T-cell (primary cell): ENCODE data around the gene CTRB1. TPM values are rescaled to one million over a fixed set of nuclear protein-coding genes. Genes with fewer than 3 reads are reported as not detected.

ENCODE experiments used
- ATAC-seq, 4 experiments: fragments of 200-7000 bp in 3 of 4; fragments of 150-1000 bp in 1 of 4; cut with Tn5 transposase; replicated peaks in 1 of 4; 1 replicate in 3 of 4; 2 replicates in 1 of 4; pipeline ENCODE4 v1.10.0; 2021; ENCODE audit warnings: moderate library complexity in 3 of 4, mild to moderate bottlenecking in 2 of 4, moderate number of reproducible peaks in 1 of 4
- CTCF ChIA-PET, 2 donors: fragments of 300-600 bp; sonication (Branson Sonifier 250); formaldehyde crosslinking; loops; one replicate each; lab custom pipeline; 2022; ENCODE audit warnings: antibody characterized with exemption in 2 of 2; lab: Charles Lee
- POLR2A ChIA-PET, 2 donors: fragments of 300-600 bp; sonication (Branson Sonifier 250); formaldehyde crosslinking; loops; one replicate each; lab custom pipeline; 2022; ENCODE audit warnings: antibody characterized with exemption in 2 of 2; lab: Charles Lee
- DNase-seq, 35 experiments: peaks; one replicate each; pipeline versions ENCODE4 v3.0.0 to v3.0.0-alpha.2; 2013 to 2023
- H3K27ac ChIP-seq: one replicate; pipeline ENCODE4 v1.5.1; 2013; ENCODE audit warnings: low read length
- H3K27me3 ChIP-seq, 2 experiments: replicated peaks in 1 of 2; 1 replicate in 1 of 2; 2 replicates in 1 of 2; pipeline versions ENCODE4 v1.6.1 to v1.7.0; 2013; ENCODE audit warnings: low read length in 1 of 2, mixed read lengths in 1 of 2; ENCODE audit not compliant: control insufficient read depth in 2 of 2, insufficient read depth in 2 of 2; ENCODE audit errors: extremely low read depth in 1 of 2
- H3K36me3 ChIP-seq, 2 donors: 1 replicate in 1 of 2; 2 replicates in 1 of 2; pipeline versions ENCODE4 v1.6.1 to v1.7.0; 2013; ENCODE audit warnings: low read length in 1 of 2; ENCODE audit not compliant: control insufficient read depth in 2 of 2, insufficient read depth in 1 of 2; ENCODE audit errors: extremely low read depth in 1 of 2
- H3K4me1 ChIP-seq, 2 experiments: 1 replicate in 1 of 2; 2 replicates in 1 of 2; pipeline versions ENCODE4 v1.6.1 to v1.7.0; 2013; ENCODE audit warnings: low read length in 2 of 2, mixed read lengths in 1 of 2; ENCODE audit not compliant: insufficient read depth in 2 of 2, control insufficient read depth in 1 of 2; ENCODE audit errors: extremely low read depth in 1 of 2
- H3K4me3 ChIP-seq, 2 donors: 1 replicate in 1 of 2; 2 replicates in 1 of 2; pipeline versions ENCODE4 v1.5.1 to v1.7.0; 2013; ENCODE audit warnings: mild to moderate bottlenecking in 2 of 2, low read length in 1 of 2, moderate library complexity in 1 of 2; ENCODE audit not compliant: control insufficient read depth in 1 of 2; ENCODE audit errors: extremely low read depth in 1 of 2
- H3K9me3 ChIP-seq: 2 replicates; pipeline ENCODE4 v1.7.0; 2013
- H3K27ac Mint-ChIP-seq, 2 donors: one replicate each; pipeline ENCODE4 v1.8.0; 2020 to 2021; ENCODE audit warnings: mild to moderate bottlenecking in 2 of 2, mixed read lengths in 2 of 2
- H3K27me3 Mint-ChIP-seq, 2 donors: one replicate each; pipeline ENCODE4 v1.8.0; 2021 to 2022; ENCODE audit warnings: mixed read lengths in 2 of 2
- H3K36me3 Mint-ChIP-seq: one replicate; pipeline ENCODE4 v1.8.0; 2021; ENCODE audit warnings: mixed read lengths
- H3K4me1 Mint-ChIP-seq, 3 donors: one replicate each; pipeline ENCODE4 v1.8.0; 2020 to 2022; ENCODE audit warnings: mixed read lengths in 3 of 3, mild to moderate bottlenecking in 1 of 3
- H3K4me3 Mint-ChIP-seq, 3 donors: one replicate each; pipeline ENCODE4 v1.8.0; 2020 to 2022; ENCODE audit warnings: mild to moderate bottlenecking in 3 of 3, mixed read lengths in 3 of 3, moderate library complexity in 3 of 3
- H3K9me3 Mint-ChIP-seq, 3 donors: one replicate each; pipeline ENCODE4 v1.8.0; 2020 to 2022; ENCODE audit warnings: mixed read lengths in 3 of 3
- WGBS: methylation state at CpG from one replicate; pipeline ENCODE4 v1.1.5; 2013; ENCODE audit warnings: missing lambda C conversion rate; ENCODE audit not compliant: insufficient coverage; 5-methylcytosine and 5-hydroxymethylcytosine counted together
- total RNA-seq, 35 experiments: library from RNA in 6 of 35; stranded (reverse) in 6 of 35; fragments of 120-200 nt in 1 of 35; gene quantifications; one replicate each; pipeline versions ENCODE4 v1.2.1 to v1.2.4 and lab custom pipeline; 2013 to 2026

Gene CTRB1
- total RNA-seq, 5 donors from 2014 or later (not counting 1 experiment from before 2014, with no cell fraction given) = 6.1 to 8.3 (median 7.9) TPM; not detected in 2

DNA sequence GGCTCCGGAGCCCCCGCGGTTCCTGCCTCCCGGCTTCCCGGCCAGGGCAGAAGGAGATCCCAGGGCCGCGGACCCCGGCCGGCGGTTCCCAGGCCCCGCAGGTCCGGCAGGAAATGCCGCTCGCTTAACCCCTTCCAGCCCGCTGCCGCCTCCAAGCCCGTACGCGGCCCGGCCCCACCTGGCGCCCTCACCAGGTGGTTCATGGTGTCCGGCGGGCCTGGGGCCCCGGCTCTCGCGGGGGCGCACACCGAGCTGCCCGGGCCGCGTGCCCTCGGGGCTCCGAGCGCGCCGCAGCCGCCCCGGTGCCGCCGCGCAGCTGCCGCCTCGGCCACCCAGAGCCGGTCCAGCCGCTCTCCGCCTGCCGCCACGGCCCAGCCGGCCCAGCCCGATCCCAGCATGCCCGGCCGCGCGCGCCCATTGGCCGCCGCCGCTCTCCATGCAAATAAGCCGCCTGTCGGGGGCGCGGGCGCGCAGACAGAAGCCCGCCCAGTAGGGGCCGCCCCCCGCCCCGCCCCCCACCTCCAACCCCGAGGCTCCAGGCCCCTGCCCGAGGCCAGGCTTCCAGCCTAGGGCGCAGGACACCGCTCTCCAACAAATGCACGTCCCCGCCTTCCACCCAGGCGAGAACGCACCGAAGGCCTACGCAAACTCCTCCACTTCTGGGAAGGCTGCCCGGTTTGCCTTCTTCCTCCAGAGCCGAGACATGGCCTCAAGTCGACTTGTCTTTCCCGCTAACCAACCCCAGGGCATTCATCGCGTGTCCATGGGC is 32.7 kb downstream of the CTRB1 start, which contains the start of gene BCAR1:
TSS of gene BCAR1 (minus strand) at position 345 of the 769 bp plus-strand sequence. CDS start at position 203, 142 bp downstream.
- DNase-seq (no peak), ATAC-seq (peak in 2 of 4 experiments; percentile 8 to 76)
- H3K27ac Mint-ChIP-seq = no peak within 1 kb of the TSS
- H3K4me3 Mint-ChIP-seq = peak within 1 kb of the TSS; percentile 61 to 75 (median 64)
- no peaks in the 10 kb centered on the region for H3K9me3 Mint-ChIP-seq
- peak within 1 kb of the TSS; percentile 14 to 53 for H3K4me3 ChIP-seq
- peaks cover 0 to 17% of the 10 kb centered on the region in 2 experiments for H3K4me1 ChIP-seq
- H3K27me3 ChIP-seq = peaks cover 2 to 84% of the 10 kb centered on the region in 2 experiments
- no peaks in the 10 kb centered on the region for H3K36me3 ChIP-seq
- ChIA-PET POLR2A (no interaction called here), CTCF (no interaction called here)
- no peaks in the 10 kb centered on the region for H3K9me3 ChIP-seq
- peaks cover 16 to 63% of the 10 kb centered on the region in 2 donors for H3K27me3 Mint-ChIP-seq
- H3K36me3 Mint-ChIP-seq = no peaks in the 10 kb centered on the region
- H3K27ac ChIP-seq = no peak within 1 kb of the TSS
- WGBS = 3% methylated on average over 61 of the region's 84 CpGs
- peaks cover 0 to 12% (median 10%) of the 10 kb centered on the region in 3 donors for H3K4me1 Mint-ChIP-seq

DNA sequence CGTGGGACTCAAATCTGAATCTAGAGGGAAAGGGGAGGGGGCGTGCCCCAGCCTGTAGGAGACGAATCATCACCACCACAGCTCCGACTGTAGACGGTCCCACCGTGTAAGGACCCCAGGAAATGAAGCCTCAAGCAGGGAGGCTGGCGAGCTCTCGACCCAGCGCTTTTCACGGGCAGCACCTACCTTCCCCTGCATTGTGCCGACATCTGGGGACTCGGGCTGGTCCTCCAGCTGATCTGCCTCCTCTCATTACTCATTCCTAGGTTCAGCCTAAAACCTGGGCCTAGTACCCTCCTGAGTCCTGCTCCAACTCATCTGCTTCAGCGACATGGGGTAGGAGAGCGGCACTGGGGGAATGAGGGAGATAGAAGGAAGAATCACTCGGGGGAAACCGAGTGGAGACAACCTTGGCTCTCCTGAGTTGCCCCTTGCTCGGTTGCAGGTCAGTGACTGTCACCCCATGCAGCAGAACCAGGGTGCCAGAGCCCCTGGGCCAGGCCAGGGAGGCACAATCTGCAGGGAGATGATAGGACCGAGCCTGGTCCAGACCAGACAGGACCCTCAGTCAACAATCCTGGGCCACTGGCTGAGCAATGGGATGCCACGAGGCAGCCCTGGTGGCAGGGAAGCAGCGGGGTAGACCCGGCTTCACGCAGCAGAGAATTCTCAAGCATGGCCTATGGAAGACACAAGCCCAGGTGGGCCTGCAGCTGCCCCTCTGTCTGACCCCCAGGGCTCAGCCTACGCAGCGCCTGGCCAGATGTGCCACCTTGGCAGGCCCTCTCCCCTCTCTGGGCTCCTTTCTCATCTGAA is 33.5 kb downstream of the CTRB1 start:
- peak overlapping the region in 1 of 2 donors; percentile 7 for H3K4me3 ChIP-seq
- no peaks in the 10 kb centered on the region for H3K9me3 ChIP-seq
- H3K9me3 Mint-ChIP-seq = no peaks in the 10 kb centered on the region
- peaks cover 16 to 61% of the 10 kb centered on the region in 2 donors for H3K27me3 Mint-ChIP-seq
- DNase-seq (no peak), ATAC-seq (no peak)
- CTCF ChIA-PET = no interaction called here
- POLR2A ChIA-PET = no interaction called here
- 79% methylated on average over 19 of the region's 24 CpGs for WGBS
- H3K4me3 Mint-ChIP-seq = peak overlapping the region; percentile 61 to 75 (median 64)
- no peak overlapping the region for H3K27ac ChIP-seq
- H3K27me3 ChIP-seq = peaks cover 2 to 87% of the 10 kb centered on the region in 2 experiments
- peaks cover 0 to 17% of the 10 kb centered on the region in 2 experiments for H3K4me1 ChIP-seq
- H3K27ac Mint-ChIP-seq = no peak overlapping the region
- H3K36me3 ChIP-seq = no peaks in the 10 kb centered on the region
- H3K36me3 Mint-ChIP-seq = no peaks in the 10 kb centered on the region
- peaks cover 0 to 12% (median 10%) of the 10 kb centered on the region in 3 donors for H3K4me1 Mint-ChIP-seq

DNA sequence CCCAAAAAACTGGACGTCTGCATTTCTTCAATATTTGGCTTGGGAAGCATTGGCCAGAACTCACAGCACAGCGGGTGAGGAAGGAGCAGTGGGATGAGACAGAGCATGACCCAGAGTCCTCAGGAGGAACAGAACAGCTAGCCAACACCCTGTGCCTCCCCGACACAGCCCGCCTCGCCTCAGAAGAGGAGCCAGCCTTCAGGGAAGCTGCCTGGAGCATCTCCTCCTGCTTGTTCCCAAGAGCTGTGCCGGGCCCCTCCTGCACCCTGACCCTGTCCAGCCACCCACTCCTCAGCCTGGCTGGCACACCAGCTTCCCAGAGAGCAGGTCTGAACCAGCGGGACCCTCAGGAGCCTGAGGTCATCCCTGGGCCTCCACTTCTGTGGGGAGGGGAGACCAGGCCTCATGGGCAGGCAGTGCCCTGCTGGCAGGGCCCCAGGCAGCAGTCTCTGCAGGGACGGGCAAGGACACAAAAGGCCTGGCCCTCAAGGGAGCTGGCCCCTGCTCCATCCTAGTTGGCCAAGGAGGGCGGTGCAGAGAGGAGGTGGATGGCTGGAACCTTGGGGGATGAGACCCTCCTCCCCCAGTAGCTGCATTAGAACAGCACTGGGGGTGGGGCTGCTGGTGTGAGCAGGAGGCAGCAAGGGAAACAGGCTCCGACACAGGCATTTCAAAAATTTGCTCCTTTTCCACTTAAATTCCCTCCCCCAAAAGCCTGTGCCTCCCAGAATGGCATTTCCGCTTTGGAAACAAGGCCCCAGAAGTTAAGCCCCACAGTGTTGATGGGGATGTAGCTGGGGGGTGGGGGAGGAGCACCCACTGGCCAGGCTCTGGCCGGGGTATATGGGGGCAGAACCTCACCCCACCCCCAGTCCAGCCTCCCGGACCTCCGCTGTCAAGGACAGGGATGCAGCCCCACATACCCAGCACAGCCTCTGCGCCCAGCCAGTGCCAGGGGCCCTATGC is 34.4 kb downstream of the CTRB1 start:
- H3K9me3 ChIP-seq = no peaks in the 10 kb centered on the region
- ATAC-seq (no peak), DNase-seq (no peak)
- H3K4me3 ChIP-seq = no peak overlapping the region
- CTCF ChIA-PET = no interaction called here
- H3K4me3 Mint-ChIP-seq = peak overlapping the region; percentile 13 to 36 (median 31)
- peaks cover 2 to 94% of the 10 kb centered on the region in 2 experiments for H3K27me3 ChIP-seq
- peaks cover 19 to 61% of the 10 kb centered on the region in 2 donors for H3K27me3 Mint-ChIP-seq
- POLR2A ChIA-PET = no interaction called here
- H3K4me1 ChIP-seq = peaks cover 0 to 17% of the 10 kb centered on the region in 2 experiments
- no peak overlapping the region for H3K27ac ChIP-seq
- 90% methylated on average over 8 of the region's 15 CpGs for WGBS
- no peaks in the 10 kb centered on the region for H3K9me3 Mint-ChIP-seq
- no peaks in the 10 kb centered on the region for H3K36me3 ChIP-seq
- no peak overlapping the region for H3K27ac Mint-ChIP-seq
- H3K4me1 Mint-ChIP-seq = peaks cover 0 to 12% (median 10%) of the 10 kb centered on the region in 3 donors
- H3K36me3 Mint-ChIP-seq = no peaks in the 10 kb centered on the region

DNA sequence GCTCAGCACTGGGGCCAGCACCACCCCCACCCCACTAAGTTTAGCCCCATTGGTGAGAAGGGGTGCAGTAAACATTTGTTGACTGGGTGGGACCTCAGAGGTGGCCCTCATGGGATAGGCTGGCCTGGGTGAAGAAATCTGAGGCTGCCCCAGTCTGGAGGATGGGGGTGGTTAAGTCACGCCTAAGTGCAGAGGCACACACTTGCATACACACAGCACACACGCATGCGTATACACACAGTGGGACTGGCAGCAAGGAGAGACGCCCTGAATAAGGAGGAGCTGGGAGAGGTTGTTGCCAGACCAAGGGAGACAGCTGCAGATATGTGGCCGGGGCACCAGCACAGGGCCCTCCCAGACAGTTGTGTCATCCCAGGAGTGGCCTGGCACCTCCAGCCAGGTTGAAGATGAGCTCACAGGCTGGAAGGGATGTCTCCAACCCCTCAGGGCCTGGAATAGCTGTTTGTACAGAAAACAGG is 35.6 kb downstream of the CTRB1 start:
- POLR2A ChIA-PET = no interaction called here

DNA sequence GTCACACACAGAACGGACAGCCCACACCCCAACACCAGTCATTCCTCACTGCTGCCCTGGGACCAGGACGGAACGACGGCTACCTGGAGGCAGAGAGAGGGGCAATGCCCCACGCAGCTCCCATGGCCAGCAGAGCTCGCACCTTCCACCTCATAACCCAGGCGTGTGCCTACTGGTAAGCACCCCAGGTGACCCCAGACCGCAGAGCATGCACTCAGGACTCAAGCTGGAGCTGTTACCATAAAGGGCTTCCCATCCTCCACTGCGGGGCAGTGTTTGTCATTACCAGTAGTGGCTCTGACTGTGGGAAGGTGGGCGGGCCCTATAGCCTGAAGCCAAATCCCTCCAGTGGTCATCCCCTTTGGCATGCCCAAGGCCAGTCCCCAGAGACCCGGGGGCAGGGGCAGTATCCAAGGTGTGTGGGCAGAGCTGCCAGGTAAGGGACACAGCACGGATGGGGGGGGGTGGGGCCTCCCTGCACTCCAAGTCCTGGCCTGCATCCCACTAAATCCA is 37.3 kb downstream of the CTRB1 start:
- Mint-ChIP-seq H3K36me3 (no peaks in the 10 kb centered on the region), H3K9me3 (no peaks in the 10 kb centered on the region), H3K4me1 (peaks cover 0 to 6% (median 4%) of the 10 kb centered on the region in 3 donors), H3K4me3 (no peak overlapping the region), H3K27ac (no peak overlapping the region), H3K27me3 (peaks cover 18 to 45% of the 10 kb centered on the region in 2 donors)
- ChIA-PET CTCF (no interaction called here), POLR2A (no interaction called here)
- Histone ChIP-seq H3K4me3 (no peak overlapping the region), H3K9me3 (no peaks in the 10 kb centered on the region), H3K36me3 (no peaks in the 10 kb centered on the region), H3K4me1 (peaks cover 0 to 7% of the 10 kb centered on the region in 2 experiments), H3K27ac (no peak overlapping the region), H3K27me3 (peaks cover 2 to 80% of the 10 kb centered on the region in 2 experiments)
- DNase-seq (no peak), ATAC-seq (no peak)
- 64% methylated on average over 8 of the region's 12 CpGs for WGBS

More for the DNA sequence above, 35.6 kb downstream of the CTRB1 start:
- Mint-ChIP-seq H3K4me3 (no peak overlapping the region), H3K9me3 (no peaks in the 10 kb centered on the region), H3K4me1 (peaks cover 0 to 12% (median 10%) of the 10 kb centered on the region in 3 donors), H3K27ac (no peak overlapping the region), H3K36me3 (no peaks in the 10 kb centered on the region), H3K27me3 (peaks cover 18 to 57% of the 10 kb centered on the region in 2 donors)
- H3K36me3 ChIP-seq = no peaks in the 10 kb centered on the region
- DNase-seq (no peak), ATAC-seq (no peak)
- H3K4me1 ChIP-seq = peaks cover 0 to 17% of the 10 kb centered on the region in 2 experiments
- H3K4me3 ChIP-seq = no peak overlapping the region
- H3K9me3 ChIP-seq = no peaks in the 10 kb centered on the region
- CTCF ChIA-PET = interaction anchor here in 1 of 2 donors (0.6 kb wide), 1 partner anchor 162 kb away, joined by 4 read pairs; no protein-coding TSS in a partner anchor
- WGBS = 90% methylated on average over 3 of the region's 5 CpGs
- H3K27ac ChIP-seq = no peak overlapping the region
- H3K27me3 ChIP-seq = peaks cover 2 to 93% of the 10 kb centered on the region in 2 experiments
